HG03045 (cell line): ENCODE results near the gene ZNF205.
"Not testable (repeated sequence)": the region's sequence is repeated elsewhere in the genome, so short reads cannot be mapped to it uniquely, and the experiment has no call there.

ENCODE experiments used
- ATAC-seq: cut with Tn5 transposase; IDR thresholded peaks from one replicate; pipeline ENCODE4 v1.9.1; 2021; ENCODE audit warnings: mild to moderate bottlenecking, moderate library complexity; ENCODE audit not compliant: unreplicated experiment

The ZNF205 gene

DNA sequence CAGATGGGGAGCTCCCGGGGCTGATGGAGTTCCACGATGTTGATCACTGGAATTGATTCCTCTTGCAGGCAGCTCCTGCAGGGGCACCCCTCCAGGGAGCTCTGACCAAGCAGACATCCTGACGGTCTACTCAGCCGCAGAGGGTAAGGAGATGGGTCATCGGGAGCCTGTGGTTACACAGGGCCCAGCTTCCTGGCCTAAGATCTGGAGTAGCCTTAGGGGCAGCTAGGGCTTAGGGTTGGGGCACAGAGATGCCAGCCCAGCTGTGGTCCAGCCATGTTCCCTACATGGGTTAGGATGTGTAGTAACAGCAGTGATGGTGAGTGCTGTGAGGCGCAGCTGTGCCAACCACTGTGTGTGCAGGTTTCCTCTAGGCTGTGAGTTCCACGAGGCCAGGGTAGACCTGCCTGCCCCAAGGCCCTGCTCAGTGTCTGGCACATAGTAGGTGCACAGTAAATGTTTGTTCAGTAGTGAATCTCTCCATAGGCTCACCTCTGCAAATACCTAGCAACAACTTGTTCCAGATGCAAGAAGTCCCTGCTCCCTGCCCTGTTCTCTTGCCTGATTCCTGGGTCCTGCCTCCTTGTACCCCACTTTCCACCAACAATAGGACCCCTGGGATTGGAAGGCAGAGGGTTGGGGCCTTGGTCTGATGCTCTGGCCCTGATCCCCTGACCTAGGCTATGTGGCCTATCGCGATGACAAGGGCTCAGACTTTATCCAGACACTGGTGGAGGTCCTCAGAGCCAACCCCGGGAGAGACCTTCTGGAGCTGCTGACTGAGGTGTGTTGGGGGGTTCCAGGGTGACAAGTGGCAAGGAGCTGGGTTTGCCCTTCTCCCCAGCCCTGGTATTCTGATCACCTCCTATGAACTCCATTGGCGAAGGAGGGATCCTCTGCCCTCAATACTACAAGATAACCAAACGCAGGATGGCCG lies 36.1 kb downstream of the ZNF205 start:
- ATAC-seq: no peak

DNA sequence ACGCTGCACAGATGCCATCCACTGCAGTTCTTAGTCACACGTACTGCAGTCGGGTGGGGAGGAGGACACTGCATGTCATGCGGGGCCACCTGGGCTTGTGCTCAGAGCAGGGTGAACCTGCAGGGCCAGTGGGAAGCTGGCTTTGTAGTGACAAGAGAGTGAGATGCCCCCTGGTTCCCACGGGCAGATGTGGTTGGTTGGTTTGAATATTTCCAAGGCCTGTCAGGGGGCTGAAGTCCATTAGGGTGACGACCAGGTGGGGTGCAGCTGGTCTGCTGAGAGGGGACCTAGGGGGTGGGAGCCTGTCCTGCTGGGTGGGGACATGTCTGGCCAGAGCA lies 36.8 kb downstream of the ZNF205 start:
- ATAC-seq: no peak

DNA sequence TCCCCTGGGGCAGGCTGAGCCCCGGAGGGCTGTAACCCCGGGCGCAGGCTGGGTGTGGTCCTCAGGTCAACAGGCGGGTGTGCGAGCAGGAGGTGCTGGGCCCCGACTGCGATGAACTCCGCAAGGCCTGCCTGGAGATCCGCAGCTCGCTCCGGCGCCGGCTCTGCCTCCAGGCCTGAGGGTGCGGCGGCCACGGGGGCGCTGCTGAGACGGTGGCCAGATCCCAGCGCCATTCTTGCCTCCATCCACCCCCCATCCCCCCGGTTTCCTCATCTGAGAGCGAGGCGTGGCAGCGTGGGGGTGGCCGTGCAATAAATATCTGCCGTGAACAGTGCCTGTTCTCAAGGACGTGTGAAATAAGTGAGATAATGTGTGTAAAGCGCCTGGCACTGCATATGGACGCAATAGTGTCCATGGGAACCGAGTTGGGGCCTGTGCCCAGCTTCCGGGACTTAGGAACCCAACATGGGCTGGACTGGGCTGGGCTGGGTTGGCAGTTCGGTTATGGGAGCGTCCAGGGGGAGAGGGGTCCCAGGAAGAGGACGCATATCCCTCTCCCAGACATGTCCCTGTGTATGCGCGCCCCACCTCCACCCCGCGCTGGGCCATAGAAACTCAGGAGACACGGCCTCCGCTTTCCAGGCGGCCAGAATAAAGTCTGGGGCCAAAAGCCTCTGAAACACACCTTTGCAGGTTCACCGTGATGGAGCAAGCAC lies 37.4 kb downstream of the ZNF205 start:
- ATAC-seq: no peak

DNA sequence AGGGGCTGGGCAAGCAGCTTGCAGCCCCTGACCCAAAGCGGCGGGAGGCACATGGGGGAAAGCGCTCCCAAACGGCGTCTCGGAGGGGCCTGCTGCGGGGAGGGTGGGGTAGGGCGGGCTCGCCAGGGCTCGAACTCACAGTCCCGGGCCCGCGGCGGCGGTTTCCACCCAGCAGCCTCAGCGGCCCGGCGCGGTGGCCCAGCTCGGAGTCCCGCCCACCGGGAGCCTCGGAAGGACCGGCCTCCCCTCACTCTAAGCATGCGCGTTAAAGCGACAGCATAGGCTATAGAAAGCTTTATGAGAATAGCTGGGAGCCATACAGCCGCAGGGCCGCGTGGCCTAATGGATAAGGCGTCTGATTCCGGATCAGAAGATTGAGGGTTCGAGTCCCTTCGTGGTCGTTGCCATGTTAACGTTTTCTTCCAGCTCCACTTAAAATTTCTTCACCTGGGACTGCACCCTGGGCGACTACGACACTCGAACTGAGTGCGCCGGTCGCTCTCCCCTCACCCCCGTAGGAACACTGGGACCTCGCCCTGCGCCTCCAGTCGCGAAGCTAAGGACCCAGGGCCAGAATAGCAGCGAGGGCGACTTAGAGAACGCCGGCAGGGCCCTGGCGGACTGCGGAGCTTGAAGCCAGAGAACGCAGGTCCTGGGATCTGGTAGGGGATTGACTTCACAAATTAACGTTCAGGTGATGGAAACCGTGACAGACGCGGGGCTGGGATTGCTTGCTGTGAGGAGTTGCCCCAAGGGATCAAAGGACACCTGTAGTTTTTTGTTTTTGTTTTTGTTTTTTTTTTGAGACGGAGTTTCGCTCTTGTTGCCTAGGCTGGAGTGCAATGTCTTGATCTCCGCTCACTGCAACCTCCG lies 38.2 kb downstream of the ZNF205 start:
- peak; percentile 63 for ATAC-seq

DNA sequence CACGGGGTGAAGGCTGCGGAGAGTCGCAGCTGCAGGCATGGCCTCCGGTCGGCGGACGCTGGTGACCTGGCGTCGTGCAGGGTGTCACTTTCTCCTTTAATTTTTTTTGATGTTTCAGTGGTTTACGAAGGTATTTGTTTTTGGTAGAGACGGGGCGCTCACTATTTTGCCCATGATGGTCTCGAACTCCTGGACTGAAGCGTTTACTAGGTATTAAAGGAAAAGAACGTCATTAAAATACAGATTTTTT lies 39.6 kb downstream of the ZNF205 start:
- no peak for ATAC-seq

DNA sequence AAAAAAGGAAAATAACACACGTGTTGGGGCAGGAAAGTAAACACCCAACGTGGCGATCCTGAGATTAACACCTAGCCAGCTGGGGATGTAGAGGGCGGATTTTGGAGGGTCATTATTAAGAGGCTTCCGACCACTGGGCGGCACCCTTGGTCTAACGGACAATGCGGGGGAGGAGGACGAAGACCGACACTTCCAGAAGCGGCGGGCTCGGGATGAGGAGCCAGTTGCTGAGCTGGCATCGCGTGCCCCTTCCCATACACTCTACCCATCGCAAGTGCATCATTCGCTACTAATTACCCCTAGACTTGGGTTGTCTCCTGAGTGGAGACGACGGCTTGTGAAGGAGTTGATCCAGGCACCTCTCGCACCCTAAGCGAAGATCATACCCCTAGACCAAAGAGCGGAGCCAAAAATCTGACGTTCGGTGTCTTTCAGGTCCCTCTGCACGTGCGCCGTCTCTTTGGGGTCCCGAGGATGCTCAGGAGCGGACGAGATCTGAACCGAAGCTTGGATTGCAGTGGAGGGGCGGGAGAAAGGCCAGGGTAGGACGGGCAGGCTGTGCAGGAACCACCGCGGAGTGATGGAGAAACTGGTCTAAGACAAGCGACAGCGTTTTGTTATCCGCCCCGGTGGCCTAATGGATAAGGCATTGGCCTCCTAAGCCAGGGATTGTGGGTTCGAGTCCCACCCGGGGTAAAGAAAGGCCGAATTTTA lies 40.0 kb downstream of the ZNF205 start:
- no peak for ATAC-seq

DNA sequence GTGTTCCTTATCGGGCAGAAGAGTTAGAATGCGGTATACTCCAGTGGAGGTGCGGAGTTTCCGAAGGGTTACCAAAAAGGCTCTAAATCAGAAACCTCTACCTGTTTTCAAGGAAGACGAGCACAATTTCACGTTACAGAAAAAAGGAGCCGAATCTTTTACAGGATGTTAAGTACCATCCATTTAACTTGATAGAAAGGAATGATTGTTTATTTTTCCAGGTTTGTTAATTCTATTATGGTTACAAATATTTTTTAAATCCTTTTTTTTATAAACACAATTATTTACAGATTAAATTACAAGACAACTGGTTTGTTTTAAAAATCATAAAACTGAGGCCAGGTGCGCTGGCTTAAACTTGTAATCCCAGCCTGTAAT lies 40.6 kb downstream of the ZNF205 start:
- no peak for ATAC-seq

DNA sequence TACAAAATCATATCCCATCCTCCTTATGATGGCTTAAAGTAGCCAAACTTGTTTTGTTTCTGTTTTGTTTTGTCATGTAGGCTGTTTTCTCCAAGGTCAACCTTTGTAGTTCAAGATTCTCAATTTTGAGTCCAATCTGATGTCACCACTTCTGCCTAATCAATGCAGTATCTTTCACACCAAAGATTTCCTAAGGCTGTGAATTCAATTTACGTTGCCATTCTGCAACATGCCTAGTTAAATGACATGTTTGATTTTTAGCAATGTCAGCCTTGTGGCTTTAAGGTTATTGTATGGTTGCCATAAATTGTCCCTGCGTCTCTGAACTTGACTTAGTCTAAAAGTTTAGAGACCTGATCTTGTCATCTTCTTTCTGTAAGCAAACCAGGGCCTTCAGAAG lies 42.8 kb downstream of the ZNF205 start:
- ATAC-seq: no peak

DNA sequence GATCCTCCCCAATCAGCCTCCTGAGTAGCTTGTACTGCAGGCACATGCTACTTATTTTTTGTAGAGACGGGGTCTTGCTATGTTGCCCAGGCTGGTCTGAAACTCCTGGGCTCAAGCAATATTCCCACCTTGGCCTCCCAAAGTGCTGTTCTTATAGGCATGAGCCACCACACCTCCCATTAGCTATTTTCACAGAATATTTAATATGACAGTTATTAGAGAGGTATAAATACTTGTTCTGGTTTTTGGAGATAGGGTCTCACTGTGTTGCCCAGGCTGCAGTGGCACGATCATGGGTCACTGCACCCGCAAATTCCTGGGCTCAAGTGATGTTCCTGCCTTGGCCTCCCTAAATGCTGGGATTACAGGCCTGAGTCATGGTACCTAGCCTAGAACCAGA lies 43.6 kb downstream of the ZNF205 start:
- ATAC-seq: no peak

DNA sequence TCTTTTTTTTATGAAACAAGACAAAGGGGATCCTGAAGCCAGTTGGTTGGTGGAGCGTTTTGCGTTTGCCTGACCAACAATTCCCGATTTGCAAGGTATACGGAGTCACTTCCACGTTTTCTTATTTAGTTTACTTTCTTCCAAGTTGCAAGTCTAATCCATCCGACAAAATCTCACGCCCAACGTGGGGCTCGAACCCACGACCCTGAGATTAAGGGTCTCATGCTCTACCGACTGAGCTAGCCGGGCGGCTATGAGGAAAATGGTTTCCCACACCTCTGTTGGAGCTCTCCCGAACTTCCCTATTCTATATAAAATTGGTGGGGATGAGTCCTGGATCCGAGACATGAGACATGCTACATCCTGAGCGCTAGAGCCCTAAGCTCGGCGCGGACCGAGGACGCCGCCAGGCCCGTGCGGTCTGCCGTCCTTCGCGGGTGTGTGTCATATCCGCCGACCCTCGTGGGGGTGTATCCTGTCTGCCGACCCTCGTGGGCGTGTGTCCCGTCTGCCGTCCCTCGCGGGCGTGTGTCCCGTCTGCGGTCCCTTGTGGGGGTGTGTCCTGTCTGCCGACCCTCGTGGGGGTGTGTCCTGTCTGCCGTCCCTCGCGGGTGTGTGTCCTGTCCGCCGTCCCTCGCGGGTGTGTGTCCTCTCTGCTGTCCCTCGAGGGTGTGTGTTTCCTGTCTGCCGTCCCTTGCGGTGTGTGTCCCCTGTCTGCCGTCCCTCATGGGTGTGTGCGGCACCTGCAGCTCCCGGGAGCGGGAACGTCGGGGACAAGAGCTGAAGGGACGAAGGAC lies 45.0 kb downstream of the ZNF205 start:
- ATAC-seq: no peak

DNA sequence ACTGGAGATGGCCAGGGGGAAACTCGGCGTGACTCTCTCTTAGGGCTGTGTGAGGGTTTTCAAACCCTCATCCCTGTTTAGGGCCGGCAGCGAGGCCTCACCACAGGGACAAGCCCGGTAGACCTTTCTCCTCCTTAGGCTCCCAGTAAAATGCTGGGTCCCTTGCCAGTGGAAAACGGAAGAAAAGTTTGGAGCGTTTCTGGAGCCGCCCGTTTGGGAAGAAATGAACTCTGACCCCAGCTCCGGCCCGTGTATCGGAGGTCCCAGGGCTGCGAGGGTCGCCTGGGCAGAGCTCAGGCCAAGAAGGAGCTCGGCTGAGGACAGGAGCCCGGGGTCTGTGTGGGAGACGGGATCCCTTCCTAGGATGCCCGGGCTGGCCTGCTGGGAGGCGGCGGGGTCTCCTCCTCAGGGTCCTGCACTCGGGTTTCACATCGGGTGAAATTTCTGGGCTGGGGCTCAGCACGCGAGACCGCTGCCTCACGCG lies 45.7 kb downstream of the ZNF205 start:
- ATAC-seq: no peak

DNA sequence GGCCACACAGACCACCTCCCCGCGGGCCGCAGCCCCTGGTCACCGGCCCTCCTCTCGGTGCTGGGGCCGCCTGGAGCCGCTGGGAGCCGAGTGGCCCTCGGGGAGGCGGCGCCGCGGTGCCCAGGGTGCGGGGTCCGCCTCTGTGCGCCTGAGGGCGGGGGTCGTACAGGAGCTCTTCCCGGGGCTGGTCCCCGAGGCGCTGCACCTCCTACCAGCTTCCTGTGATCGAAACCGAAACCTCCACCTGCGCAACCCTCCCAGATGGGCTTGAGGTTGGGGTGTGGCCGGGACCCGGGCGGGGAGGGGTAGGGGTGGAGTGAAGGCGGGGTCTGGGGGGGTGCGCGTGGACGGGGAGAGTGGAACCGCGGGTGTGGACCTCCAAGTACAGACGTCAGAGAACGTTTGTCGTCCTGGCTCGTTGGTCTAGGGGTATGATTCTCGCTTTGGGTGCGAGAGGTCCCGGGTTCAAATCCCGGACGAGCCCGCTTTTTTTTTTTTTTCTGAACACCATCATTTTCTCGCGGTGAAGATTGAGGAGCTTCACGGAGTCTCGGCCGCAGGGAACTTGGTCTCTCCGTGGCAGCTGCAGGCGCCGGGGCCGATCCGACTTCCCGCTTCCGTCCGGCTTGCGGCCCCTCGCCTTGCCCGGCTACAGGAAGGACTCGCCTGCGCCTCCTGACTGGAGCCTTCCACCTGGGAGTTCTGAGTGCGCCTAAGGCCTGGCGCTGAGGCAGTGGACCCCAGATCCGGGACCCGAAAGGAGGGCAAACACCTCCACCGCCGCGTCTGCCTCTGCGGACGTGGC lies 46.3 kb downstream of the ZNF205 start:
- ATAC-seq: peak; percentile 55

DNA sequence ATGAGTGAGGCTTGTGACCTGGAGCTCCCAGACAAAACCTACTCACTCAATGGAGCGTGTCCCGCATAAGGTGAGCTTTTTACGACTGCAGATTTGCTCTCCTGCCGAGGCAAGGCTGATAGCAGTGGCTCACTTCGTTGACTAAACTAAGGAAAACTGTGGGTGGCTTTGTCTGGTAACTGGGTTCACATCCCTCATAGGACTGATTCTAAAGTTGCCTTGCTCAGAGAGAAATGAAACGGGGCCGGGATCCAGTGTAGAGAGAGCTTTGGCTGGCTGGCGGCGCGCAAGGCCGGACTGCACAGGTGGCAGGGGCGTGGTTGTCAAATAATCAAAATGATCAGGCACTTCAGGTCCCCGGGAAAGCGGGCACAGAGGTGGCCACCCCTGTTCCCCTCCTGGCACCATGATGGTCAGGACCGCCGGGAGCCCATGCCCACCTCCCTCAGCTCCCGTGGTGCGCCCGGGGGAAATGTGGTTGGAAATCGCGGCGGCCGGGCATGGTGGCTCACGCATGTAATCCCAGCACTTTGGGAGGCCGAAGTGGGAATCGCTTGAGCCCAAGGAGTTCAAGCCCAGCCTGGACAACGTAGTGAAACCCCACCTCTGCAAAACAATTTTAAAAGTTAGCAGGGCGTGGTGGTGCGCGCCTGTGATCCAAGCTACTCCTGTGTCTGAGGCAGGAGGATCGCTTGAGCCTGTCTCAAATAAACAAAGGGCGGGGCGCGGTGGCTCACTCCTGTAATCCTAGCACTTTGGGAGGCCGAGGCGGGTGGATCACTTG lies 49.0 kb downstream of the ZNF205 start:
- no peak for ATAC-seq

DNA sequence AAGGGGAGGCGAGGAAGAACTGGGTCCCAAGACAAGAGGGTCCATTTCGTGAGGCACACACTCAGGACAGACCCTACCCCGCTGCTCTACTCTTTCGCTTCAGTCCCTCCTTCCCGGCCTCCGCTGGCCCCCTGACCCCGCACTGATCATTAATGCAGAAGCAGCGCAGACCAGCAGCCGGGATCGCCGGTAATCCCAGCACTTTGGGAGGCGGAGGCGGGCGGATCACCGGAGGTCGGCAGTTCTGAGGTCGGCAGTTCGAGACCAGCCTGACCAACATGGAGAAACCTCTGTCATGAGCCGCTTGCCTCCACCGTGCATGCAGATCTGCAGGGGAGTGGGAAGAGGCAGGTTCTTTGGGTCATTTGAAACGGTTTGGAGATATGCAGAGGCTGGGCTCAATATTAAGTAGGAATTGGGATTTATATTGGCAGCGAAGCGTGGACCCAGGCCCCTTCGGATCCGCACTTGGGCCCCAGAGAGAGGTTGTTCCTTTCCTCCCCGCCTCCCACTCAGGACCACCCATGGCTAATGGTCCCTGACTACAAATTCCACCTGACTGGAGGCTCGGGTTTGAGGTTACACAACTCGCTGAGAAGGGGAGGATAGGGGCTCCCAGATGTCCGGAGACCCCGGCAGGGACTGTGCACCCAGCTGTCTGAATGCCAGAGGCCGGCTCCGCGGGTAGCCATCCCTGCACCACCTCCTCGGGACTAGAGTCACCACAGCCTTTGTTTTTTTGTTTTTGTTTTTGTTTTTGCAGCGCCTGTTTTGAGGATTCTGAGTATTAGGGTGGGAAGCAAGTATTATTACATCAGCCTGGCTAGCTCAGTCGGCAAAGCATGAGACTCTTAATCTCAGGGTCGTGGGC lies 52.0 kb downstream of the ZNF205 start:
- ATAC-seq: no peak

DNA sequence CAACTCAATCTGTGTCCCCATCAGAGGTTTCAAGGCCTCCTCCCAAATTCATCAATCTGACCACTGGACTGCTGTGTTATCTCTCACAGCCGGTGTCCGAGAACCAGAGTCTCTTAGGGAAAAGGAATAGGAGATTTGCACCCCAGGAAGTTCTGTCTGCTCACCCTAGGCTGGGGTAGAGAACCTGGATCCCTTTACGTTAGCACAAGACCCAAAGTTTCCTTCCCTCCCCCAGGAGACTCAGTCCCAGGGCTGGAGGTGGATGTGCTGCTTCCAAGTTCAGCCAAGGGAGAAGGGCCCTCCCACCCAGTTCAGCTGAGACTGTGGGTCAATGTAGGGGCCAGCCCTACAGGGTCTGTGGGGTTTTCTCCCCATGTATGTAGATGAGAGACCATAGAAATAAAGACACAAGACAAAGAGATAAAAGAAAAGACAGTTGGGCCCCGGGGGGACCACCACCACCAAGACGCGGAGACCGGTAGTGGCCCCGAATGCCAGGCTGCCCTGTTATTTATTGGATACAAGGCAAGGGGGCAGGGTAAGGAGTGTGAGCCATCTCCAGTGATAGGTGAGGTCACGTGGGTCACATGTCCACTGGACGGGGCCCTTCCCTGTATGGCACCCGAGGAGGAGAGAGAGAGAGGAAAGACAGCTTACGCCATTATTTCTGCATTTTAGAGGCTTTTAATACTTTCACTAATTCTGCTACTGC lies 52.9 kb downstream of the ZNF205 start:
- ATAC-seq: no peak

DNA sequence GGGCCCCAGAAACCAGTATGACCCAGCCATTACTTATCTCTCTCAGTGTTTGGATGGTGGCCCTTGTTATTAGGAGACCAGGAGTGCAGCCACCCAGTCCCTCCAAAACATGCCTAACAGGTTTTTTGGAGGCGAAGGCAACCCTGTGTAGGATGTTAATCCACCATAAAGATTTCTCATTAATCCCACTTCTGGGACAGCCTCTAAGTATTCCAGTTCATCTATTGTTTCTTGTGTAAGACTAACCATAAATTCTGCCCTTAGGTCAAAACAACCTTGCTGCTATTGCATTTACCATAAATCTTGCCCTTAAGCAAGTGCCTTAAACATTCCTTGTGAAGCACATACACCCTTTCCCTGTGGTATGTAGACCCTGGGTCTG lies 54.1 kb downstream of the ZNF205 start:
- no peak for ATAC-seq

DNA sequence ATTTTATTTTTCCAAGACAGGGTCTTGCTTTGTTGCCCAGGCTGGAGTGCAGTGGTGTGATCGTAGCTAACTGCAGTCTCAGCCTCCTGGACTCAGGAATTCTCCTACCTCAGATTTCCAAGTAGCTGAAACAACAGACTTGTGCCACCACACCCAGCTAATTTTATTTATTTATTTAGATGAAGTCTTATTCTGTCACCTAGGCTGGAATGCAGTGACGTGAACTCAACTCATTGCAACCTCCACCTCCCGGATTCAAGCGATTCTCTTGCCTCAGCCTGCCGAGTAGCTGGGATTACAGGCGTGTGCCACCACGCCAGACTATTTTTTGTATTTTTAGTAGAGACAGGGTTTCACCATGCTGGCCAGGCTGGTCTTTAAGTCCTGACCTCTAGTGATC lies 56.3 kb downstream of the ZNF205 start:
- ATAC-seq: not testable (repeated sequence)
